HT1080 (cell line): ENCODE measurements around the gene PTGFR. TPM values are rescaled to one million over a fixed set of nuclear protein-coding genes. Genes with fewer than 3 reads are reported as not detected.

Experiments
- DNase-seq: peaks from one replicate; pipeline ENCODE4 v3.0.0-alpha.2; 2015; ENCODE audit warnings: low read depth
- total RNA-seq: library from RNA; depleted of rRNA; stranded (reverse); fragments of >200 nt; shearing (Covaris generic); gene quantifications from 2 replicates; pipeline ENCODE4 v1.2.3, GENCODE V29; 2014

PTGFR gene
- total RNA-seq, 1 experiment from 2014 or later: 3.1 TPM

GRCh38 chr1:78520216-78520615, 29.4 kb downstream of the PTGFR start:
- no peak for DNase-seq

DNA sequence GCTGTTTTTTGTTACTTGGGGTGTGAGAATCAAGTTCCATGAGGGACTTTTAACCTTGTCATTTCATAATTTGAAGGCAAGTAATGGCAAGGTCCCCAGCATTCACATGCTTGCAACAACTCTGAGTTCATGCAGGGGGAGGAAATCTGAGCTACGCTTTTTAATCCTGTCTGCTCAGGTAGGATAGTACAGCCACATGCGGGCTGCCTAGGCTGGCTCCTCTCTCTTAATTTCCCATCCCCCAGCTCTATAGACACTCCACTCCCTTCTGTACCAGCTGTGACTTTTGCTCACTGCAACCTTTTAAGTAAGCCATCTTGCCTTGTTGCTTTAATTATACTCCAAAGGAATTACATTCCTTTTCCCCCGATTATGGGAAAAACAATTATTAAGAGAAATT, 30.1 kb downstream of the PTGFR start:
- DNase-seq: no peak

- DNase-seq: no peak
These were observed 31.4 kb downstream of the PTGFR start for GRCh38 chr1:78522136-78522535.

DNA sequence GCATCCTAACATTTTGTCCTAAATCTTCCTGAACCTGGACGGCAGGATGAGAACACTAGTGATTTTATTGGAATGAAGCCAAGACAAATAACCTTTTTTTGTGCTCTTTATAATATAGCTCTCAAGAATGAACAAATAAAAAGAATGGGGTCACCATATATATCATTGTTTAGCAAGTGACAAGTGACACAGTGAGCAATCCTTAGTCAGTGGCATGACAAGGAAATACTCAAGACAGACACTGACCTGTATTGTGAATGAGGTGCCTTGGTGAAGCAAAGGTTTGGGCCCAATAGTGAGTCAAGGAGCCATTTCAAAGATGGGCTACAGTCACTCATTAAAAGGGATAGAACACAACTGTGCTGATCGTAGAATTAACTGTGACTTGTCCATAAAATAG, 35.7 kb downstream of the PTGFR start:
- DNase-seq: no peak

DNA sequence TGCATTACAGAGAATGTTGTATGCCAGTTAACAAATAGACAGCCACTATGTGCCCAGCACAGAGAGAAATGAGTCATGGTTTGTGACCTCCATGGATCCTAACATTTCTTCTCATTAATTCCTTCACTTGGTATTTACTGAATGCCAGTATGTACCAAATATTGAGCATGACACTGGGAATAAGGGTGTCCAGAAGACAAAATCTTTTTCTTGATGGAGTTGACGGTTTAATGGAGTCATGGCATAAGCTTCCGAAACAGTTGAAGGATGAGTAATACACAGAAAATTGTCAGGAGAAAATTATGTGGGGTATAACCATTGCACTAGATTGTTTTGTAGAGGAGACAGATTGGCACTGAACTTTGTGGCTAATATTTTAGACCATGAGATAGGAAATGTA, 36.9 kb downstream of the PTGFR start:
- no peak for DNase-seq

GRCh38 chr1:78533527-78533926, 42.8 kb downstream of the PTGFR start:
- no peak for DNase-seq

DNA sequence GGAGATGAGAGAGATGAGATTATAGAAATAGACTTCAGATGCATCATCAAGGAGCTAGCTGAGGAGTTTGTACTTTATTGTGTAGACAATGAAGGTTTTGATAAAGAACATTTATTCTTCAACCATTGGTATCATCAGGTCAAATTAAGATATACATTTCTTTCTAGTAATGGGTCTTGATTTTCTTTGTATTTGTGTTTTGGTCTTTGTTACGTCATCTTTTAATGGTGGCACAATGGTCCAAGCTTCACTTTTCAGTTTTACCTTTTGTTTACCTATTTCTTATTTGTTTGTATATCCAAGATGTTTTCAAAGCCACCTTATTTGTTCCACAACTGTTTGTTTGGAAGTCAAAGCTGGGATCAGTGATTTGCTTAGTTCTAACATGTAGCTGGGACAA, 44.5 kb downstream of the PTGFR start:
- DNase-seq: no peak

DNA sequence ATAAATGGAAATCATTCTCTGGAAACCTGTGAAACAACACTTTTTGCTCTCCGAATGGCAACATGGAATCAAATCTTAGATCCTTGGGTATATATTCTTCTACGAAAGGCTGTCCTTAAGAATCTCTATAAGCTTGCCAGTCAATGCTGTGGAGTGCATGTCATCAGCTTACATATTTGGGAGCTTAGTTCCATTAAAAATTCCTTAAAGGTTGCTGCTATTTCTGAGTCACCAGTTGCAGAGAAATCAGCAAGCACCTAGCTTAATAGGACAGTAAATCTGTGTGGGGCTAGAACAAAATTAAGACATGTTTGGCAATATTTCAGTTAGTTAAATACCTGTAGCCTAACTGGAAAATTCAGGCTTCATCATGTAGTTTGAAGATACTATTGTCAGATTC, 45.7 kb downstream of the PTGFR start:
- DNase-seq: no peak

DNA sequence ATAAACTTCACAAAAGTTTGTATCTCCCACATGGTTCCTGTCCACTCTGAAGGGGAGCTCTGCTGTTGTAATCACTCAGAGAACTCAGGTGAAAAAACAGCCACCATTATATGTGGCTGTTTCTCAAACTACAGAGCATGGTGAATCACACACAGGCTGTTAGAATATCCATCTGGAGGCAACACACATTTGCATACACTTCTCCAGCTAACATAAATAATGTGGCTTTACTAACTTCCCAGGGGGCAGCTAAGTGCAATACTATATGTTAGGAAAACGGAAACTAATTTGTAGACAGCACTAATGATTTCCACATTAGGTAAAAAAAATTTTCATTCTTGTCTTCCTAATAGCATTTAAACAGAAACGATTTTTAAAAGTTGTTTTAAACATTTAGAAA, 49.3 kb downstream of the PTGFR start:
- DNase-seq: no peak

DNA sequence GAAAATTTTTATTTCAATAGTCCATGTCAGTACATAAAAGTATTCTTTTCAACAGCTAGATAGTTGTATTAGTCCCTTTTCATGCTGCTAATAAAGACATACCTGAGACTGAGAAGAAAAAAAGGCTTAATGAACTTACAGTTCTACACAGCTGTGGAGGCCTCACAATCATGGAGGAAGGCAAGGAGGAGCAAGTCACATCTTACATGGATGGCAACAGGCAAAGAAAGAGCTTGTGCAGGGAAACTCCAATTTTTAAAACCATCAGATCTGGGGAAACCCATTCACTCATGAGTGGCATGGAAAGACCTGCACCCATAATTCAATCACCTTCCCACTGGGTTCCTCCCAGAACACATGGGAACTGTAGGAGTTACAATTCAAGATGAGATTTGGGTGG, 50.7 kb downstream of the PTGFR start:
- DNase-seq: no peak

DNA sequence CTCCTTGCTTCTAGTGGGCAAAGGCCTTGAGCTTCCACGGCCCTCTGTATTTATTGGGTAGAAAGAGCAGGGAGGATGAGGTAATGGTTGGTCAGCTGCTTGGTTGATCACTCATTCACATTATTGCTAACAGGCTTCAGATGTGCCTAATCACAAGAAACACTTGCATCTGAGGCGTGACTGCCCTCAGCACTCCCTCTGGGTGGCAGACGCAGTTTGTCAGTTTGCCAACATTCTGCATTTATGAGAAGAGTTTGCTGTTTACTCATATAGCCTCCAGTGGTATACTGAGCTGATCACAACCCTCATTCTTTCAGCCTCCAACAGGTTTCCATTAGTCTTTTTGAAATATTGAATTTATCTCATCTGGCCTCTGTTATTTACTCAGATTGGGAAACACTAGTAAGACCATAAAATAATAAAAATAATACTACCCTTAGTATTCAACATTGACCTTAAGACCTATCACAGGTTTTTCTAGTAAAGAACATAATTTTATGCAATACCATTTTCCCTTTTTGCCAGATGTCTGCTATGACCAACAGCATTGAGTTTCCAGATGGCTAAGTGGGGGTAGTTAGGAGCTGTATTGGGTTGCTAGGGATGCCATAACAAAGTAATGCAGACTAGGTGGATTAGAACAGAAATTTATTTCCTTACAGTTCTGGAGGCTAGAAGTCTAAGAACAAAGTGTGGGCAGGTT, 53.3 kb downstream of the PTGFR start:
- no peak for DNase-seq

DNA sequence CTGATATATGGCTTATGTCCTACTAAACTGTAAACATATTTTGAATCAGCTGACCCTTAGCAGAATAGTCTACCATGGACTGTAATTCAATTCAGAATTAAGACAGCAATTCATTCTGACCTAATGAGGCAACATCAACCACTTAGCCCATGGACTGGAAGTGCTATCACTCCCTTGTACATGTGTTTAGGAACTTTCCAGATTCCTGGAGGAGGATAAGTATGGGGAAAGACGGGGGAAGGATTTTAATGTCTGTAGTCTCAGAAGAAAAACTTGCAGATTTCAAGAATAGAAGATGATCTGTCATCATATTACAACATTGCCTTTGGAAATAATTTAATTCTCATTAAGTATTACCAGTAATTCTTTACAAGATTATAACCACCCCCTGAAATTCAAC, 56.3 kb downstream of the PTGFR start:
- no peak for DNase-seq

DNA sequence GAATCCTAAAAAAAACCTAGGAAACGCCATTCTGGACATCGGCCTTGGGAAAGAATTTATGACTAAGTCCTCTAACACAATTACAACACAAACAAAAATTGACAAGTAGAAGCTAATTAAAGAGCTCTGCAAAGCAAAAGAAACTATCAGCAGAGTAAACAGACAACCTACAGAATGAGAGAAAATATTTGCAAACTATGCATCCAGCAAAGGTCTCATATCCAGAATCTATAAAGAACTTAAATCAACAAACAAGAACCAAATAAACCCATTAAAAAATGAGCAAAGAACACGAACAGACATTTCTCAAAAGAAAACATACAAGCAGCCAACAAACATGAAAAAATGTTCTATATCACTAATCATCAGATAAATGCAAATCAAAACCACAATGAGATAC, 58.6 kb downstream of the PTGFR start:
- DNase-seq: no peak

GRCh38 chr1:78549891-78550290, 59.1 kb downstream of the PTGFR start:
- DNase-seq: no peak

- DNase-seq: peak; percentile 21
These were observed 63.1 kb downstream of the PTGFR start for GRCh38 chr1:78553859-78554258.

DNA sequence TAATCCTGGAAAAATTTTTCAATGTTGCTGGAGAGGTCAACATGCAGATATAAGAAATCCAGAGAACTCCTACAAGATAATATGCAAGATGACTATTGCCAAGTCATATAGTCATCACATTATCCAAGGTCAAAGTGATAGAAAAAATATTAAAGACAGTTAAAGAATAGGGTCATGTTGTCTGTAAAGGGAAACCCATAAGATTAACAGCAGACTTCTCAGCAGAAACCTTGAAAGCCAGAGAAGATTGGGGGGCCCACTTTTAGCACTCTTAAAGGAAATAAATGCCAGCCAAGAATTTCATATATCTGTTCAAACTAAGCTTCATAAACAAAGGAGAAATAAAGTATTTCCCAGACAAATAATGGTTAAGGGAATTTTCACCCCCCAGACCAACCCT, 64.1 kb downstream of the PTGFR start:
- no peak for DNase-seq

- DNase-seq: no peak
These were observed 68.9 kb downstream of the PTGFR start for GRCh38 chr1:78559680-78560079.

GRCh38 chr1:78560811-78561210, 70.0 kb downstream of the PTGFR start:
- DNase-seq: no peak

- peak; percentile 30 for DNase-seq
These were observed 71.1 kb downstream of the PTGFR start for GRCh38 chr1:78561856-78562255.

DNA sequence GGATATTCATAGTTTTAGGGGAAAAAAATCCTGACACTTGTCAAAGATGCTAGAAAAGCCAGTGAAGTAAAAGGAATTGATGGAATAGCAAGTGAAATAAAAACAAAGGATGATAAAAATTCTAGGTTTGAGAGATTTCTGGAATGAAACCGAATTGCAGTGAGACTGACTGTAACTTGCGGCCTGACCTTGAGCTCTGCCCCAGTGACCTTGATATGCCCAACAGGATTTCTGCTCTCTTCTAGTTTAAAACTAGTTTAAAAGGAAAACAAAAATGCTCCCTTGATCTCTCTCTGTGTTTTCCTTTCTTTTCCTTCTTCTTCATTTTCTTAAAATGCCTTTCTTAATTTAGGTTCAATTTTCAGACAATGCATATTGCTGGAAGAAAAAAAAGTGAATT, 74.6 kb downstream of the PTGFR start:
- no peak for DNase-seq

DNA sequence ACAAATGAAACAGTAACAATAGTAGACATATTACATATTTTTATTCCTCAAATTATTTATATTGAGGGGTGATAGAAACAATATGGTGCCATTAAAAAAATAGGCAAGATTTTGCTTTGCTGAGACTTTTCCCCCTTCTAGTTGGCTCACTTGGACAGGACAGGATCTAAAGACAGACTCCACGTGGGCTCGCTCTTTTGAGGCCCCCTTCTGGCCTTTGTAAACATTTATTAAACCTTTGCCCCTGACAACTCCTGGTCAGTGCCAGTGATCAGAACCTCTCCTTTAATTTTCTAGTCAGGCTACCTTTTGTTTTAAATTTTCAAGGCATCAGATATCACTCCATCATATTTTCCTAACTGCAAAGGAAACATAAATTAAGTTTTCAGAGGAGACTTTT, 79.8 kb downstream of the PTGFR start:
- DNase-seq: no peak

GRCh38 chr1:78577257-78578100, 86.7 kb downstream of the PTGFR start:
- no peak for DNase-seq

DNA sequence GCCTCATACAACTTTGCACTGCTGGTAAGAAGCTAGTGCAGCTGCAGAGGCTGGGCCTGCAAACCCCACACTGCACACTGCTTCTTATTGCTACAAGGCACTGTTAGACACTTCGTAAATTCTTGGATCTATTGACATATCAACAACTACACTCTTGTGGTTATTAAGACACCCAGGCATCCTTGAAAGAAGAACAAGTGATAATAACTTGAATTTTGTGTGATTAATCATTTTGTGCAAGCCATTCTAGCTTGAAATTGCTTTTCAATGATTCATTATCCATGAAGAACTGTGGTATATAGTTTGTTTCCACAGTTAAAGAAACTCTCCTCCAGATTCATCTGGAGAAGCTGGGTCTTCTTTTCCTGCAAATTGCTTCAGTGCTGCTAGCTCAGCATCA, 95.8 kb downstream of the PTGFR start:
- no peak for DNase-seq
